Daoy (cell line): Measurements from ENCODE around the gene ZXDB. TPM values are rescaled to one million over a fixed set of nuclear protein-coding genes. Genes with fewer than 3 reads are reported as not detected.

Experiments
- total RNA-seq: library from RNA; depleted of rRNA; stranded (reverse); fragments of >200 nt; shearing (Covaris generic); gene quantifications from 2 replicates; pipeline ENCODE4 v1.2.3, GENCODE V29; 2014; rRNA removed

ZXDB gene
- total RNA-seq, 1 experiment from 2014 or later = 3.1 TPM

Other genes with a start within 250 kb of the ZXDB start
- not detected in 2 replicates for gene NLRP2B, start 88.2 kb downstream of the ZXDB start, total RNA-seq